HG03378 (cell line): Measurements from ENCODE around the gene HNRNPAB.
"Not testable (repeated sequence)": the region's sequence is repeated elsewhere in the genome, so short reads cannot be mapped to it uniquely, and the experiment has no call there.

ENCODE experiments used
- ATAC-seq: cut with Tn5 transposase; IDR thresholded peaks from one replicate; pipeline ENCODE4 v1.9.1; 2021; ENCODE audit warnings: mild to moderate bottlenecking, moderate library complexity; ENCODE audit not compliant: unreplicated experiment

HNRNPAB gene

DNA sequence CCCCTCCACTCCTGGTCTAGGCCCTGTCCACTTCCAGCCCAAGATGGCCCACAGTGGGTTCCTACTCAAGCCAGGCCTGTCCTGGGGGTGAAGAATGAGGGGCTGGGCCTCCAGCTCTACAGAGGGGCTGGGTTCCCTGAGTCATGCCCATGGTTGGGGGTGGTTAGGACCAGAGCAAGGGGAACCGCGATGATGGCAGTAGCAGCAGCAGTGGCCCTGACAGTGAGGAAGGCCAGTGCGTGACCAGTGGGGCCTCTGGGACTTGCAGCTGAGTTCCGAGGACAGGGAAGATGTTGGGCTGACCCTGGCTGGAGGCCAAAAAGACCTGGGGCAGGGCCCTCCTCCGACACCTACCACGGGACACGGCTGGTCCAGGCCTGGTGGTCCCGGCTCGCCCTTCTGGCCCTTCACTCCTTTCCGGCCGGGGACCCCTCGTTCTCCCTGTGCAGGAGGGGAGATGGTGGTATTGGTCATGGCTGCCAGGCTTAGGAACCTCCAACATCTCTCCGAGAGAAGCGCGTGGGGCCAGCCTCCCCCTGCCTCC is 37.4 kb downstream of the HNRNPAB start:
- ATAC-seq, result no peak

GRCh38 chr5:178242416-178242815 is 38.1 kb downstream of the HNRNPAB start:
- no peak for ATAC-seq

GRCh38 chr5:178244576-178244975 is 40.2 kb downstream of the HNRNPAB start:
- no peak for ATAC-seq

GRCh38 chr5:178245389-178245788 is 41.1 kb downstream of the HNRNPAB start:
- no peak for ATAC-seq

DNA sequence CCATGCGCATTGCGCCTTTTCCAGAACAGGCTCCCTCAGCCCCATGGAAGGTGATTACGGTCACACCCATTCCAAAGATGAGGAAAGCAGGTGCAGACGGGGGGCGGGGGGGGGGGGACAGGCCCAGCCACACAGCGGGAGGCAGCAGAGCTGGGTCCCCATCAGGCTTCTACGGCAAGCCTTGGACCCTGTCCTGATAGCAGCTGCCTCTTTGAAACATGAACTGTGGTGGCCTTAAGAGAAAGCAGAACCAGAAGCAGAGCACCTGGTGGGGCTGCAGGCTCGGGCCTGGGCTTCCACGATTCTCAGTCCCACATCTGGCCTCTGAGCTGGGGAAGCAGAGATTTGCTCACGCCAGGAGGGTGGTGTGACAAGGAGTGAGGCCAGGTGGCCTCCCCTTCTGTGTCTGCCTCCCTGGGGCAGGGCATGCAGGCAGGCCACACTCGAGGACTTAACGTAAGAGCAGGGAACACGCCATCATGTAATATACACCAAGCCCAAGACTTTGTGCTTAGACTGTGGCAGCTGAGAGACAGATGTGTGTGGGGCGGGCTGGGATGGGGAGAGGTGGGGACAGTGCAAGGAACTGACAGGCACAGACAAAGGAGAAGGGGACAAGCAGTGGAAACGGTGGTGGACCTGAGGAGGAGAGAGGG is 42.4 kb downstream of the HNRNPAB start:
- ATAC-seq, result no peak

- no peak for ATAC-seq
These were observed 43.4 kb downstream of the HNRNPAB start for GRCh38 chr5:178247481-178248456.

DNA sequence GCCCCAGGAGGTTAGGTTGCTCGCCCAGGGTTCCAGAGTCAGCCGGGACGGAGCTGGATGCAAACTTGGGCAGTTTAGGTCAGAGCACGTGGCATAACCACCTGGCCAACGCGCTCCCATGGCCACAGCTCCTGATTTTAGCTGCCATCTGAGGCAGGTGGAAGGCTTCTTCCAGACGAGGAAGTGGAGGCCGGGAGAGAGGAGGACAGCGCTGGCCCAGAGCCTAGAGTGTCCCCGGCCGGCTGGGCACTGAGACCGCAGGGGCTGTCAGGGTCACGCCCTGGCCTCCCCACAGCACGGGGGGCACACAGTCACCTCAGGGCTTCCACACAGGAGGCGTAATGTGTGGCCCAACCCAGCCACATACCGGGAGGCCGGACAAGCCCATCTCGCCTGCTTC is 44.4 kb downstream of the HNRNPAB start:
- ATAC-seq, result no peak

DNA sequence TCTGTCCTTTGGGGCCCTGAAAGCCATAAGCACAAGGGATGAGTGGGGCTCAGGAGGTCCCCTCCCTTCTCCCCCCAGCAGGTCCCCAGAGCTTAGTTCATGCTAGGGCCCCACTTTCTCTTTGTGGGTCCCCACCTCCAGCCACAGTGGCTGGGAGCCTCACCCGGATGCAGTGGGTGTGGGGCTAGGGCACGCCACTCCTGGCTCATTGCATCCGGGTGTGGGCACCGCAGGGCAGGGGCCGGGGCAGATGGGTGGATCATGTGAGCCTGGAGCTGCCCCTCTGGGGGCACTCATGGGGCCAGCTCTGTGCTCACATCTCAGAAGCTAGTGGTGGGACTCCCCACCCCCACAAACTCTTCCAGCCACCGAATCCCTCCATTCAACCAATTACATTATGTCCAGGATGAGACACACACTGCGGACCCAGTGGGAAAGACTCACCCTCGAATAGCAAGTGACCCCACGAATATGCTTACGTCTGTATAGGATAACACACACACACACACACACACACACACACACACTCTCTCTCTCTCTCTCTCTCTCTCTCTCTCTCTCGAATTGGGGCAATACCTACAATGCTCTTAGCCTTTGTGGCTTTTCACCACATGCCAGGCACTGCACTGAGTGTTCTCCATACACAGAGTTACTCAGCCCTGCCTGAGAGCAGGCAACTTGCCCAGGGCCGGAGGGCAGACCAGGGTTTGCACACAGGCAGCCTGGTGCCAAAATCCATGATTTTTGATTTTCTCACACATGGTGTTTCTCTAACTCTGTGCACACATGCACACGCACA is 45.1 kb downstream of the HNRNPAB start:
- no peak for ATAC-seq

DNA sequence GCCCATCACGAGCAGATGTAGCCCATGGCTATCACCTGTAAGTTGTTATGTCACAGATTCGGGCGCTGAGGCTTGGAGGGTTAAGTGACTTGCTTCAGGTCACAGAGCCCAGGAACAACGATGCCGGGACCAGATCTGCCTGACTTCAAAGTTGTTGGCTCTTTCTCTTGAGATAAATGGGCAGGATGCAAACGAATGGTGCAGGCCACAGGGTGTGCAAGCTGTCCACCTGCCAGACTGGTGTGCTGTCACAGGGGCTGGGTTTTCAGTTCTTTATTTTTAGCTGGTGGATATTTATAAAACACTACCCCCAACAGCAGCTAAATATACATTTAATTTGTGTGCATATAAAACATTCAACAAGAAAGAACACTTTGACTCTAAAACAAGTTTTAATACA is 45.9 kb downstream of the HNRNPAB start:
- ATAC-seq, result no peak

DNA sequence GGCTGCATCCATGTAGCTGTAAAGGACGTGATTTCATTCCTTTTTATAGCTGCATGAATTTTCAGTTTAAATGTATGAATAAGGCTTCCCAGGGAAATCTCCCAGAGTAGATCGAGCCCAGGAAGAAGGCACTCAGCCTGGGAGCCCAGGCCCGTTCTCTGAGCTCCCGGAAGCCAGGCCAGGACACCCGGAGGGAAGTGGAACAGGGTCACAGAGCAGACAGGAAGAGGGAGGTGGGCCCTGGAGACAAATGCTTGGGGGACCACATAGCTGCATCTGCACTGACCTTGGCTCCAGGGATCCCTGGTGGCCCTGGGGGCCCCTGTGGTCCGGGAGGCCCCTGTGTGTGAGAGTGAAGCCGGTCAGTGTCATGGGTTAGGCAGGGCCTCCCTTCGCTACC is 47.9 kb downstream of the HNRNPAB start:
- ATAC-seq, result no peak

- not testable (repeated sequence) for ATAC-seq
These were observed 49.3 kb downstream of the HNRNPAB start for GRCh38 chr5:178253632-178254031.

GRCh38 chr5:178256746-178257145 is 52.4 kb downstream of the HNRNPAB start:
- no peak for ATAC-seq

DNA sequence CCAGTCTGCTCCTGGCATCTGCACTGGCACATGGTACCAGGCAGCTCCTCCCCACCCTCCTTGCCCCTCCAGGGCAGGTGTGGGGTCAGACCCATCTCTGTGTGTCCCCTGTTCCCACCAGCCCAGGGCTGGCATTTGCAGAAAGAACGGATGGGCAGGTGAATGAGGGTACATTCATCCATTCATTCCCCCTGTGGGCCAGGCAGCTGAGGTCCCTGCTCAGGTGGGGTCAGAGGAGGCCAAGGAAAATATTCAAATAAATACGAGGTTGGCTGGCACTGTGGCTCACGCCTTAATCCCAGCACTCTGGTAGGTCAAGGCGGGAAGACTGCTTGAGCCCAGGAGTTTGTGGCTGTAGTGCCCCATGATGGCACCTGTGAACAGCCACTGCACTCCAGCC is 53.3 kb downstream of the HNRNPAB start:
- ATAC-seq, result no peak

DNA sequence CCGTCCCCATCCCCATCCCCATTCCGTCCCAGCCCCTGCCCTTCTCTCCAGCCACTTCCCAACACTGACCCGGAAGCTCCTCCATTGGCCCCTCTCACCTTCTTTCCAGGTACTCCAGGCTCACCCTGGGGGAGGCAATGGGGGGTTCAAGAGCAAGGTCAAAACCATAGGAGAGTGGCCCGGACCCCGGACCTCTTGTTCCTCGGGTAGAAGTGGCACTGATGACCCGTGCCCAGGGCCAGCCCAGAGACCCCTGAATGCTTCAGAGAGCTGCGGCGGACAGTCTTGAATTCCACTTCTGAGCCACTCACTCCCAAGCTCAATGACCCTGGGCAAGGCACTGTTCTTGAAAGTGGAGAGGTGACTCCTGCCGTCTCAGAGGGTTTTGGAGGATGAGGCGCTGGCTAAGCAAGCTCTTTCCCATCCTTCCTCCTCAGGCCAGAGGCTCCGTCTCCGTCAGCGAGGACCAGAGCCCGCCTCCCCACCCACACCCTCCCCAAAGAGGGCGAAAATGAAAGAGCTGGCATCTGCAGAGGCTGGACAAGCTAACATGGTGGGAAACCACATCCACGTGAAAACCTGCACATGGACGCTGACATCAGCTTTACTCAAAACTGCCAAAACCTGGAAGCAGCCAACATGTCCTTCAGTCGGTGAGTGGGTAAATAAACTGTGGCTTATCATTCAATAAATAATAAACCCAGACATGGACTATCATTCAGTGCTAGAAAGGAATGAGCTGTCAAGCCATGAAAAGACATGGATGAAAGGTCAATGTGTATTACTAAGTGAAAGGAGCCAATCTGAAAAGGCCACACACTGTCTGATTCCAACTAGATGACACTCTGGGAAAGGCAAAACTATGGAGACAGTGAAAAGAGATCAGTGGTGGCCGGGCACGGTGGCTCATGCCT is 55.5 kb downstream of the HNRNPAB start:
- ATAC-seq, result no peak
